Vagina (tissue), 2 donors: ENCODE results near the gene SLC10A3. TPM values are rescaled to one million over a fixed set of nuclear protein-coding genes. Genes with fewer than 3 reads are reported as not detected.

Source experiments
- DNase-seq, 2 donors: peaks; one replicate each; pipeline ENCODE4 v3.0.0-alpha.2; 2017; ENCODE audit errors: extremely low spot score in 2 of 2
- H3K27ac ChIP-seq: fragments of 200-600 bp; sonication (generic); one replicate; pipeline ENCODE4 v1.5.1; 2019
- H3K27me3 ChIP-seq: fragments of 200-600 bp; sonication (generic); one replicate; pipeline ENCODE4 v1.5.1; 2019
- H3K36me3 ChIP-seq, 2 donors: fragments of 200-600 bp; sonication (generic); one replicate each; pipeline ENCODE4 v1.5.1; 2017 to 2019
- H3K4me1 ChIP-seq: fragments of 200-600 bp; sonication (generic); one replicate; pipeline ENCODE4 v1.5.1; 2019
- H3K4me3 ChIP-seq, 2 donors: fragments of 200-600 bp; sonication (generic); 1 replicate in 1 of 2; 2 replicates in 1 of 2; pipeline ENCODE4 v1.5.1; 2016 to 2019
- H3K9me3 ChIP-seq: fragments of 200-600 bp; sonication (generic); one replicate; pipeline ENCODE4 v1.5.1; 2019
- CTCF ChIP-seq, 3 experiments: fragments of 450-650 bp in 2 of 3; fragments of 200-600 bp in 1 of 3; sonication (generic) in 1 of 3; IDR thresholded peaks; one replicate each; pipeline ENCODE4 v1.5.1; 2017 to 2019; ENCODE audit warnings: antibody characterized with exemption in 3 of 3, mild to moderate bottlenecking in 2 of 3, moderate library complexity in 2 of 3
- POLR2A ChIP-seq, 2 donors: fragments of 450-650 bp; IDR thresholded peaks; one replicate each; pipeline ENCODE4 v1.6.1; 2017; ENCODE audit warnings: antibody characterized with exemption in 2 of 2, mild to moderate bottlenecking in 2 of 2, moderate library complexity in 2 of 2
- POLR2AphosphoS5 ChIP-seq, 2 donors: sonication (generic); formaldehyde crosslinking; IDR thresholded peaks; one replicate each; pipeline ENCODE4 v1.9.0; 2017; ENCODE audit warnings: antibody characterized with exemption in 2 of 2, mild to moderate bottlenecking in 2 of 2, low read depth in 1 of 2; ENCODE audit not compliant: insufficient read depth in 1 of 2
- intact Hi-C: fragments of 100-400 bp; cut with DNase I; formaldehyde crosslinking; loops from one replicate; pipeline ENCODE4 v1.15.1; 2023
- microRNA-seq: library from miRNA; unstranded; fragments of <30 nt; microRNA quantifications from one replicate; pipeline ENCODE4, GENCODE V29; 2017; ENCODE audit warnings: borderline number of aligned reads, borderline replicate concordance
- small RNA-seq: library from RNA; depleted of rRNA; stranded (forward); fragments of <200 nt; gene quantifications from one replicate; pipeline ENCODE3, GENCODE V24; 2016
- total RNA-seq: library from RNA; depleted of rRNA; stranded (reverse); fragments of >200 nt; gene quantifications from one replicate; pipeline ENCODE4 v1.2.3, GENCODE V29; 2016

Gene SLC10A3
- total RNA-seq, 1 donor from 2014 or later, result 28.2 TPM

GRCh38 chrX:154437971-154438893, 52.2 kb downstream of the SLC10A3 start:
- H3K27ac ChIP-seq, result peak overlapping the region; percentile 91
- DNase-seq, result no peak
- peaks cover 0 to 12% of the 10 kb centered on the region in 2 donors for H3K36me3 ChIP-seq
- intact Hi-C loops, result no loop called here
- no peaks in the 10 kb centered on the region for H3K9me3 ChIP-seq
- peak overlapping the region; percentile 58 to 74 for H3K4me3 ChIP-seq
- TF ChIP-seq POLR2A (IDR thresholded peaks at IDR 0.05) (no peak), POLR2AphosphoS5 (IDR thresholded peaks at IDR 0.05; ENCODE audit: insufficient read depth in 1 of 2, low read depth in 1 of 2) (no peak), CTCF (IDR thresholded peaks at IDR 0.05) (no peak)
- H3K4me1 ChIP-seq, result peaks cover 20% of the 10 kb centered on the region
- no peaks in the 10 kb centered on the region for H3K27me3 ChIP-seq

Small RNAs within 50 kb of the gene (microRNA-seq; reads per million reads assigned to microRNA genes)
- gene MIR6858, result 7.7 reads per million, percentile 17 among the genes with 10 or more reads in this experiment

Small RNAs within 50 kb of the gene (small RNA-seq; reads per million reads assigned to genes)
- gene MIR6858 (not detected), gene RN7SL697P (not detected)

Other genes starting within 250 kb of the SLC10A3 start
- gene OPN1MW3, start 233.0 kb downstream of the SLC10A3 start, total RNA-seq, result not detected
- not detected for gene TEX28, start 195.5 kb downstream of the SLC10A3 start, total RNA-seq
- gene TKTL1, start 194.8 kb downstream of the SLC10A3 start, total RNA-seq, result not detected
- gene FLNA, start 116.0 kb downstream of the SLC10A3 start, total RNA-seq, result 1,247 TPM
- 59.2 TPM for gene EMD, start 111.3 kb downstream of the SLC10A3 start, total RNA-seq
- gene RPL10, start 92.3 kb downstream of the SLC10A3 start, total RNA-seq, result 3,948 TPM
- 52.1 TPM for gene DNASE1L1, start 81.4 kb downstream of the SLC10A3 start, total RNA-seq
- 59.2 TPM for gene TAFAZZIN, start 79.1 kb downstream of the SLC10A3 start, total RNA-seq
- 54.5 TPM for gene ATP6AP1, start 62.0 kb downstream of the SLC10A3 start, total RNA-seq
- gene GDI1, start 53.5 kb downstream of the SLC10A3 start, total RNA-seq, result 116 TPM
- gene FAM50A, start 46.5 kb downstream of the SLC10A3 start, total RNA-seq, result 33.6 TPM
- gene PLXNA3, start 32.3 kb downstream of the SLC10A3 start, total RNA-seq, result 20.1 TPM
- 27.7 TPM for gene LAGE3, start 11.3 kb downstream of the SLC10A3 start, total RNA-seq
- gene UBL4A, start 4.0 kb downstream of the SLC10A3 start, total RNA-seq, result 30.2 TPM
- 59.9 TPM for gene FAM3A, start 25.6 kb upstream of the SLC10A3 start, total RNA-seq
- gene G6PD, start 56.2 kb upstream of the SLC10A3 start, total RNA-seq, result 86.4 TPM
- gene IKBKG, start 57.0 kb upstream of the SLC10A3 start, total RNA-seq, result 11.8 TPM
- gene CTAG1A, start 94.5 kb upstream of the SLC10A3 start, total RNA-seq, result not detected
- gene CTAG1B, start 128.7 kb upstream of the SLC10A3 start, total RNA-seq, result not detected
- gene CTAG2, start 162.9 kb upstream of the SLC10A3 start, total RNA-seq, result not detected